Endothelial cell of umbilical vein (primary cell): Measurements from ENCODE around the gene ENO2. TPM values are rescaled to one million over a fixed set of nuclear protein-coding genes. Genes with fewer than 3 reads are reported as not detected.

ENCODE experiments used
- BruUV-seq: library from RNA; stranded (reverse); fragments of 400-500 nt; replicated peaks from 2 replicates; lab custom pipeline; 2021; lab: Mats Ljungman, UMichigan
- CTCF ChIA-PET: fragments of 300-600, 350-600 bp; sonication (Branson Sonifier 250); formaldehyde crosslinking; loops from one replicate; lab custom pipeline; 2021; ENCODE audit warnings: antibody characterized with exemption, inconsistent platforms; lab: Charles Lee
- POLR2A ChIA-PET: fragments of 300-600, 350-600 bp; sonication (Branson Sonifier 250); formaldehyde crosslinking; loops from one replicate; lab custom pipeline; 2021; ENCODE audit warnings: antibody characterized with exemption, inconsistent platforms; lab: Charles Lee
- DNase-seq: peaks from one replicate; pipeline ENCODE4 v3.0.0-alpha.2; 2011; ENCODE audit warnings: low read depth, low spot score
- FAIRE-seq: peaks from 2 replicates; lab custom pipeline; 2011; peaks lifted over from hg19 to GRCh38; lab: Jason Lieb, UNC
- H2AFZ ChIP-seq: 2 replicates; pipeline ENCODE4 v1.6.0; 2012; ENCODE audit warnings: low read depth, low read length, control low read depth, inconsistent platforms
- H3K27ac ChIP-seq: 2 replicates; pipeline ENCODE4 v1.5.1; 2011; ENCODE audit warnings: low read depth, mild to moderate bottlenecking, control low read depth, low read length, moderate library complexity; ENCODE audit not compliant: insufficient read depth
- H3K27me3 ChIP-seq, 2 experiments: 2 replicates each; pipeline versions ENCODE4 v1.6.0 to v1.6.1; 2011; ENCODE audit warnings: low read length in 2 of 2, mixed read lengths in 1 of 2; ENCODE audit not compliant: control insufficient read depth in 2 of 2, insufficient read depth in 2 of 2
- H3K36me3 ChIP-seq, 2 experiments: 2 replicates in 1 of 2; 3 replicates in 1 of 2; pipeline ENCODE4 v1.5.1; 2011; ENCODE audit warnings: low read length in 2 of 2, mild to moderate bottlenecking in 1 of 2, moderate library complexity in 1 of 2; ENCODE audit not compliant: control insufficient read depth in 2 of 2, insufficient read depth in 2 of 2; ENCODE audit errors: extremely low read depth in 1 of 2
- H3K4me1 ChIP-seq: 3 replicates; pipeline ENCODE4 v1.5.1; 2011; ENCODE audit warnings: mild to moderate bottlenecking, low read length; ENCODE audit not compliant: control insufficient read depth, insufficient read depth; ENCODE audit errors: extremely low read depth
- H3K4me2 ChIP-seq: 2 replicates; pipeline ENCODE4 v1.6.1; 2011; ENCODE audit warnings: low read length, control low read depth, mixed read lengths; ENCODE audit not compliant: insufficient read depth
- H3K4me3 ChIP-seq, 3 experiments: fragments of 200-600 bp in 1 of 3; sonication (generic), shearing (Covaris generic) in 1 of 3; replicated peaks in 1 of 3; 2 replicates each; pipeline ENCODE4 v1.5.1; 2011 to 2016; ENCODE audit warnings: control low read depth in 3 of 3, low read length in 3 of 3, mild to moderate bottlenecking in 2 of 3, inconsistent platforms in 1 of 3, low read depth in 1 of 3, moderate library complexity in 1 of 3; ENCODE audit not compliant: insufficient read depth in 1 of 3
- H3K79me2 ChIP-seq: 2 replicates; pipeline ENCODE4 v1.6.0; 2012; ENCODE audit warnings: low read length, inconsistent platforms; ENCODE audit not compliant: control insufficient read depth, insufficient read depth
- H3K9ac ChIP-seq: replicated peaks from 2 replicates; pipeline ENCODE3; 2011; ENCODE audit warnings: low read length, control low read depth; ENCODE audit not compliant: insufficient read depth; ENCODE audit errors: extremely low read depth
- H3K9me1 ChIP-seq: replicated peaks from 3 replicates; pipeline ENCODE4 v1.6.0; 2011; ENCODE audit warnings: mild to moderate bottlenecking, low read length; ENCODE audit not compliant: control insufficient read depth, insufficient read depth; ENCODE audit errors: extremely low read depth
- H3K9me3 ChIP-seq: replicated peaks from 2 replicates; pipeline ENCODE4 v1.5.1; 2012; ENCODE audit warnings: low read length, inconsistent platforms; ENCODE audit not compliant: control insufficient read depth, insufficient read depth
- H4K20me1 ChIP-seq: replicated peaks from 2 replicates; pipeline ENCODE3; 2011; ENCODE audit warnings: mild to moderate bottlenecking, low read length; ENCODE audit not compliant: control insufficient read depth, insufficient read depth; ENCODE audit errors: extremely low read depth
- EZH2 ChIP-seq: IDR thresholded peaks from 2 replicates; pipeline ENCODE4 v1.6.1; 2012; ENCODE audit warnings: borderline replicate concordance, low read depth, mild to moderate bottlenecking, moderate library complexity, low read length, inconsistent platforms; ENCODE audit not compliant: severe bottlenecking
- FOS ChIP-seq: IDR thresholded peaks from 2 replicates; pipeline ENCODE4 v1.6.1; 2011; ENCODE audit warnings: mild to moderate bottlenecking, low read length, moderate library complexity, borderline replicate concordance; ENCODE audit not compliant: insufficient read depth
- GATA2 ChIP-seq: IDR thresholded peaks from 2 replicates; pipeline ENCODE4 v1.7.0; 2011; ENCODE audit warnings: low read depth, mild to moderate bottlenecking, moderate library complexity, mixed read lengths, low read length; ENCODE audit not compliant: insufficient read length, insufficient read depth
- JUN ChIP-seq: IDR thresholded peaks from 2 replicates; pipeline ENCODE4 v1.6.1; 2011; ENCODE audit warnings: borderline replicate concordance, low read depth; ENCODE audit not compliant: insufficient read length, insufficient read depth
- POLR2A ChIP-seq: IDR thresholded peaks from 2 replicates; pipeline ENCODE4 v1.6.1; 2012; ENCODE audit warnings: low read depth, mild to moderate bottlenecking, control low read depth, low read length
- POLR2AphosphoS5 ChIP-seq: IDR thresholded peaks from 2 replicates; pipeline ENCODE4 v1.6.1; 2012; ENCODE audit warnings: low read depth, mild to moderate bottlenecking, control low read depth, low read length, moderate library complexity; ENCODE audit not compliant: insufficient read depth
- dilution Hi-C: fragments of 300-500 bp; cut with MboI; formaldehyde crosslinking; loops from one replicate; pipeline ENCODE4 v1.15.0; 2019; ENCODE audit warnings: low sequenced_read_pairs; ENCODE audit not compliant: extremely low pct_ligation_motif_present
- intact Hi-C: fragments of 100-400 bp; cut with micrococcal nuclease; formaldehyde crosslinking; loops from one replicate; pipeline ENCODE4 v1.10.0; 2022
- polyA plus RNA-seq, 4 experiments: library from polyadenylated mRNA; depleted of rRNA in 3 of 4; stranded (reverse) in 3 of 4; unstranded in 1 of 4; fragments of >200 nt; gene quantifications; 2 replicates each; pipeline versions ENCODE4 v1.2.1 to v1.2.3, GENCODE V29; 2011 to 2012; ENCODE audit warnings: missing spikeins in 1 of 4
- total RNA-seq: library from RNA; stranded (reverse); gene quantifications from 2 replicates; pipeline ENCODE4 v1.2.3, GENCODE V29; 2021
- TF ChIP-seq, protein P1 (sequence below), 2 donors: IDR thresholded peaks; 1 replicate in 1 of 2; 2 replicates in 1 of 2; pipeline ENCODE4 v1.5.1; 2011; ENCODE audit warnings: low read length in 2 of 2, mild to moderate bottlenecking in 2 of 2, moderate library complexity in 2 of 2, control low read depth in 1 of 2, inconsistent platforms in 1 of 2, low read depth in 1 of 2; ENCODE audit not compliant: insufficient read depth in 1 of 2; ENCODE audit errors: extremely low read depth in 1 of 2
- TF ChIP-seq, protein P2 (sequence below): IDR thresholded peaks from 2 replicates; pipeline ENCODE4 v1.6.1; 2011; ENCODE audit not compliant: insufficient read depth, insufficient read length

The ENO2 gene
- total and polyA plus RNA-seq, 2 donors (not counting 3 experiments of a cell fraction or from before 2014, with no cell fraction given): 11.4 to 18.6 TPM

DNA sequence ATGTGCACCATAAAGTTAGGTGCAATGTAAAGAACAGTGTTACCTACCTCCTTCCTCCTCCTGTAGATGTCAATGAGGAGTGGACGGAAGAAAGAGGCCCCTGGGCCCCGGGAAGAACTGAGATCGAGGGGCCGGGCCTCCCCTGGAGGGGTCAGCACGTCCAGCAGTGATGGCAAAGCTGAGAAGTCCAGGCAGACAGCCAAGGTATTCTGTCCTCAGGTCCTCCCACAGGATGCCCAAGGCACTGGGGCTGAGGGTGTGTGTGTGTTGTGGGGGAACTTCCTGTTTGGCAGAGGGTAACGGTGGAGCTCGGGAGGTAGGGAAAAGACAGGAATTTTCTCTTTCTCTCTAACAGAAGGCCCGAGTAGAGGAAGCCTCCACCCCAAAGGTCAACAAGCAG, 19.7 kb downstream of the ENO2 start:
- POLR2A ChIA-PET: interaction anchor here (1.1 to 1.4 kb wide), 2 partner anchors 9 to 10 kb away, joined by 3 to 10 read pairs; partner anchors contain the start of genes C12orf57 and RNU7-1
- BruUV-seq: no TSS peak
- intact Hi-C loops (no loop called here), dilution Hi-C loops (no loop called here)
- FAIRE-seq: peak; percentile 81
- Histone ChIP-seq H2AFZ (no peak overlapping the region), H3K9ac (peak overlapping the region; percentile 1), H4K20me1 (peaks cover 8% of the 10 kb centered on the region), H3K4me3 (no peak overlapping the region), H3K4me2 (no peak overlapping the region), H3K9me1 (no peaks in the 10 kb centered on the region), H3K4me1 (peaks cover 37% of the 10 kb centered on the region), H3K9me3 (no peaks in the 10 kb centered on the region), H3K27ac (peak overlapping the region; percentile 31), H3K79me2 (peaks cover 41% of the 10 kb centered on the region), H3K36me3 (peaks cover 5 to 23% of the 10 kb centered on the region in 2 experiments), H3K27me3 (no peaks in the 10 kb centered on the region)
- CTCF ChIA-PET: interaction anchor here (0.6 to 3.0 kb wide), 7 partner anchors 9 to 65 kb away, joined by 3 to 23 read pairs (median 4); partner anchors contain the start of genes C12orf57 and RNU7-1
- TF ChIP-seq, protein P1, sequence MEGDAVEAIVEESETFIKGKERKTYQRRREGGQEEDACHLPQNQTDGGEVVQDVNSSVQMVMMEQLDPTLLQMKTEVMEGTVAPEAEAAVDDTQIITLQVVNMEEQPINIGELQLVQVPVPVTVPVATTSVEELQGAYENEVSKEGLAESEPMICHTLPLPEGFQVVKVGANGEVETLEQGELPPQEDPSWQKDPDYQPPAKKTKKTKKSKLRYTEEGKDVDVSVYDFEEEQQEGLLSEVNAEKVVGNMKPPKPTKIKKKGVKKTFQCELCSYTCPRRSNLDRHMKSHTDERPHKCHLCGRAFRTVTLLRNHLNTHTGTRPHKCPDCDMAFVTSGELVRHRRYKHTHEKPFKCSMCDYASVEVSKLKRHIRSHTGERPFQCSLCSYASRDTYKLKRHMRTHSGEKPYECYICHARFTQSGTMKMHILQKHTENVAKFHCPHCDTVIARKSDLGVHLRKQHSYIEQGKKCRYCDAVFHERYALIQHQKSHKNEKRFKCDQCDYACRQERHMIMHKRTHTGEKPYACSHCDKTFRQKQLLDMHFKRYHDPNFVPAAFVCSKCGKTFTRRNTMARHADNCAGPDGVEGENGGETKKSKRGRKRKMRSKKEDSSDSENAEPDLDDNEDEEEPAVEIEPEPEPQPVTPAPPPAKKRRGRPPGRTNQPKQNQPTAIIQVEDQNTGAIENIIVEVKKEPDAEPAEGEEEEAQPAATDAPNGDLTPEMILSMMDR (IDR thresholded peaks at IDR 0.05; ENCODE audit: extremely low read depth in 1 of 2, insufficient read depth in 1 of 2, low read depth in 1 of 2, low read length in 2 of 2): no peak
- TF ChIP-seq POLR2AphosphoS5: no peak
- peak; percentile 56 for DNase-seq

DNA sequence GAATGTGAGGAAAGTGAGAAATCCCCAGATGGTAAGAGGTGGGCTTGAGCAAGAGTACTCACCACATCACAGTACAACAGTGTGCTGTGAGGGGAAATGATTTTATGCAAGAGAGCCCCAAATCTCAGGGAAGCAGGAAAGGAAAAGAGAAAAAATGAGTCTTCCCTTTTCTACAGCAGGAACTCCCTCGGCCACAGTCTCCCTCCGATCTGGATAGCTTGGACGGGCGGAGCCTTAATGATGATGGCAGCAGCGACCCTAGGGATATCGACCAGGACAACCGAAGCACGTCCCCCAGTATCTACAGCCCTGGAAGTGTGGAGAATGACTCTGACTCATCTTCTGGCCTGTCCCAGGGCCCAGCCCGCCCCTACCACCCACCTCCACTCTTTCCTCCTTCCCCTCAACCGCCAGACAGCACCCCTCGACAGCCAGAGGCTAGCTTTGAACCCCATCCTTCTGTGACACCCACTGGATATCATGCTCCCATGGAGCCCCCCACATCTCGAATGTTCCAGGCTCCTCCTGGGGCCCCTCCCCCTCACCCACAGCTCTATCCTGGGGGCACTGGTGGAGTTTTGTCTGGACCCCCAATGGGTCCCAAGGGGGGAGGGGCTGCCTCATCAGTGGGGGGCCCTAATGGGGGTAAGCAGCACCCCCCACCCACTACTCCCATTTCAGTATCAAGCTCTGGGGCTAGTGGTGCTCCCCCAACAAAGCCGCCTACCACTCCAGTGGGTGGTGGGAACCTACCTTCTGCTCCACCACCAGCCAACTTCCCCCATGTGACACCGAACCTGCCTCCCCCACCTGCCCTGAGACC, 21.2 kb downstream of the ENO2 start:
- Histone ChIP-seq H3K9ac (peak overlapping the region; percentile 1), H3K9me1 (no peaks in the 10 kb centered on the region)
- intact Hi-C loops: no loop called here

More for the DNA sequence above, 21.2 kb downstream of the ENO2 start:
- no peak overlapping the region for H3K4me2 ChIP-seq
- TF ChIP-seq POLR2A: no peak
- no peak for TF ChIP-seq GATA2
- TF ChIP-seq, protein P2, sequence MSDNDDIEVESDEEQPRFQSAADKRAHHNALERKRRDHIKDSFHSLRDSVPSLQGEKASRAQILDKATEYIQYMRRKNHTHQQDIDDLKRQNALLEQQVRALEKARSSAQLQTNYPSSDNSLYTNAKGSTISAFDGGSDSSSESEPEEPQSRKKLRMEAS: no peak
- TF ChIP-seq EZH2: no peak
- no peak for TF ChIP-seq JUN
- TF ChIP-seq POLR2AphosphoS5: no peak
- TF ChIP-seq FOS: no peak
- peaks cover 5 to 25% of the 10 kb centered on the region in 2 experiments for H3K36me3 ChIP-seq
- no peak overlapping the region for H2AFZ ChIP-seq
- ChIA-PET CTCF (interaction anchor here (1.3 to 5.3 kb wide), 4 partner anchors 9 to 63 kb away, joined by 3 to 94 read pairs (median 4); partner anchors contain the start of genes C12orf57 and RNU7-1), POLR2A (interaction anchor here (2.8 kb wide), 1 partner anchor 9 kb away, joined by 16 read pairs; no protein-coding TSS in a partner anchor)
- FAIRE-seq (no peak), DNase-seq (no peak)
- peaks cover 26% of the 10 kb centered on the region for H3K4me1 ChIP-seq
- BruUV-seq: no TSS peak
- no peaks in the 10 kb centered on the region for H3K9me3 ChIP-seq
- H3K27ac ChIP-seq: no peak overlapping the region
- peaks cover 8% of the 10 kb centered on the region for H4K20me1 ChIP-seq
- dilution Hi-C loops: no loop called here
- H3K79me2 ChIP-seq: peaks cover 26% of the 10 kb centered on the region
- H3K4me3 ChIP-seq: no peak overlapping the region
- H3K27me3 ChIP-seq: no peaks in the 10 kb centered on the region
